Measurements from ENCODE around the gene EXD3.

EXD3 gene

DNA sequence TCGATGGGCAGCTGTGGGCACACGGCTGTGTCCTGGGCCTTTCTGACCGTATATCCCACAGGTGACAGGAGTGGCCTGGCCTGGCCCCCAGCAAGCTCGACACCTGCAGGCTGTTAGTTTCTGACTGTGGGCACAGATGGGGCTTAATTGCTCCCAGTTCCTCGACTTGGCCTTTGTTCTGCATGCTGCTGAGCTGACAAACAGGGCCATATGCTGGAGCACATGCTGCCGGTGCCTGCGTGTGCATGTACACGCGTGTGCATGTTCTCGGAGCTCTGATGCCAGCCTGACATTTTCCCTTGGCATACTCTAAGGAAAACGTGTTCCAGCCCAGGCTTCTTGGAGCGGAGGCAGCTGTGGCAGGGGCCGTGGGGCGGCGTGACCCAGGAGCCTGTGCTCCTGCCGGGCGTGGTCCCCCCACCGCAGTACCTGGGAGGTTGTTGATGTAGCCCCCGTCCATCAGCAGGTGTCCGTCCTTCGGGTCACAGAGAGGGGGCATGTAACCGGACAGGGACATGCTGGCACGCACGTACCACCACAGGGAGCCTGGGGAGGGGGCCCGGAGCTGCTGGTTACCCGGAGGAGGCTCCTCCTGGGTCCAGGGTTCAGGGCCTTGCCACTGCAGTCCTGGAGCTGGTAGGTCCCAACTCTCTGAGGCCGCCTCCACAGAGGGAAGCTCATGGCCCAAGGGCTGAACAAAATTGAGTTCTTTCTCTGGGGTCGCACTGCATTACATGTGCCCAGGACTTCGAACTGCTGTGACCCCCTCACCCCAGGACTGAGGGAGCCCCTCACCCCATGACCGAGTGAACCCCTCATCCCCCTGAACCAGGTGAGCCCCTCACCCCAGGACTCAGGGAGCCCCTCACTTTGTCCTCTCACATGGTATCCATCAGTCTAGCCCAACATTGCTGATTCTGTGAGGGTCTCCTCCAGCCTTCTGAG, 40.3 kb upstream of the EXD3 start:
- Histone ChIP-seq H3K27ac (ENCODE audit: low read depth, low read length) (no peak overlapping the region), H3K4me3 (ENCODE audit: low read depth, low read length) (no peak overlapping the region), H3K9me3 (ENCODE audit: control insufficient read depth, insufficient read depth, low read depth, low read length) (peaks cover 3% of the 10 kb centered on the region; the same call in 1 of the 2 replicates), H3K27me3 (ENCODE audit: control insufficient read depth, insufficient read depth, low read length) (no peaks in the 10 kb centered on the region; the same call in 1 of the 2 replicates), H3K9ac (ENCODE audit: low read length) (no peak overlapping the region), H3K36me3 (ENCODE audit: control insufficient read depth, insufficient read depth, low read length) (no peaks in the 10 kb centered on the region), H3K4me1 (ENCODE audit: control insufficient read depth, insufficient read depth, low read length) (peaks cover 4% of the 10 kb centered on the region)

GRCh38 chr9:137462396-137462985, 39.5 kb upstream of the EXD3 start:
- Histone ChIP-seq H3K9ac (ENCODE audit: low read length) (no peak overlapping the region), H3K27ac (ENCODE audit: low read depth, low read length) (no peak overlapping the region), H3K27me3 (ENCODE audit: control insufficient read depth, insufficient read depth, low read length) (no peaks in the 10 kb centered on the region; the same call in 1 of the 2 replicates), H3K4me3 (ENCODE audit: low read depth, low read length) (no peak overlapping the region), H3K4me1 (ENCODE audit: control insufficient read depth, insufficient read depth, low read length) (peaks cover 10% of the 10 kb centered on the region), H3K36me3 (ENCODE audit: control insufficient read depth, insufficient read depth, low read length) (peaks cover under 1% of the 10 kb centered on the region; the same call in 1 of the 2 replicates), H3K9me3 (ENCODE audit: control insufficient read depth, insufficient read depth, low read depth, low read length) (peaks cover 3% of the 10 kb centered on the region; the same call in 1 of the 2 replicates)

DNA sequence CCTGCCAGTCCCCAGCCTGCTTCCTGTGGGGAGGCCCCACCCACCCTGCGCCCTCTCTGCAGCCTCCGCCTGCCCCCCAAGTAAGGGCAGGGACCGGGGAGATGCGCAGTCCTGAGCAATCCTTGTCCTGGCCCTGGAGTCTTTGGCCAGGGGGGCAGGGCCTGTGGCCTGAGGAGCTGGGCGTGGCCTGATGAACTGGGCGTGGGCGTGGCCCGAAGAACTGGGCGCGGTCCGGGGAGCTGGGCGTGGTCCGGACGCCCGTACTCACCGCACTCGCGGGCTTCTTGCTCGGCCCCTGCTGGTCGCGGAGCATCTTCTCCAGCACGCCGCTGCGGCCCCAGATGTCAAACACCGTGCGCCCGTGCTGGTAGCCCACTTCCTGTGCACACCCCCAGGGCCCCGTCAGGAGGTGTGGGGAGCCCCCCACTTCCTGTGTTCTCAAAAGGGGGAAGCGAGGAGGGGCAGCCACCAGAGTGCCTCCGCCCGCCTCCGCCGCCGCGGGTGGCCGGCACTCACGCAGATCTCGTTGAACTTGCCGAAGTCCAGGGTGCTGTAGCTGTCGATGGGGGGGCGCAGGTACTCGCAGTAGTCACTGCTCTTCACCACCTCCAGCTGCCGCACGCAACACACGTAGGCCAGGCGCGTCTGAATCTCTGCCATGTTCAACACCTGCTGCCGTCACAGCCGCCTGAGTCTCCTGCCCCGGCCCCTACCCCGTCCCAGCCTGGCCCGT, 38.9 kb upstream of the EXD3 start:
- Histone ChIP-seq H3K36me3 (ENCODE audit: control insufficient read depth, insufficient read depth, low read length) (peaks cover 7% of the 10 kb centered on the region), H3K4me3 (ENCODE audit: low read depth, low read length) (no peak overlapping the region), H3K27ac (ENCODE audit: low read depth, low read length) (no peak overlapping the region), H3K27me3 (ENCODE audit: control insufficient read depth, insufficient read depth, low read length) (no peaks in the 10 kb centered on the region; the same call in 1 of the 2 replicates), H3K4me1 (ENCODE audit: control insufficient read depth, insufficient read depth, low read length) (peaks cover 10% of the 10 kb centered on the region), H3K9ac (ENCODE audit: low read length) (no peak overlapping the region), H3K9me3 (ENCODE audit: control insufficient read depth, insufficient read depth, low read depth, low read length) (peaks cover 3% of the 10 kb centered on the region; the same call in 1 of the 2 replicates)

DNA sequence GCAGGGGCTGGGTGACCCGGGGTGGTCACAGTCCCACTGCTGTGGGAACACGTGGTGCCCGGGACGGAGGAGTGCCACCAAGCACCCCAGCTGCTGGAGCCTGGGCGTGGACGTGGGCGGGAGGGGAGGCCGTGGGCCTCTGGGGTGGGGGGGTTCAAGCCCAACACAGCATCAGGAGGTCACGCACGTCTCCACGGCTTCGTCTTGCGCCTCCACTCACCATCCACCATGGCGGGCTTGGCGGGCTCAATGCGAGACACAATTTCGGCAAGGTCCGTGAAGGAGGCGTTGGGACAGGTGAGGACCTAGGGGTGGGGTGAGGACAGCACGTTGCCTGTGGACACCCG, 38.3 kb upstream of the EXD3 start:
- H3K9ac ChIP-seq (ENCODE audit: low read length) = no peak overlapping the region
- H3K27ac ChIP-seq (ENCODE audit: low read depth, low read length) = no peak overlapping the region
- no peak overlapping the region for H3K4me3 ChIP-seq (ENCODE audit: low read depth, low read length)
- H3K9me3 ChIP-seq (ENCODE audit: control insufficient read depth, insufficient read depth, low read depth, low read length) = peaks cover 3% of the 10 kb centered on the region; the same call in 1 of the 2 replicates
- peaks cover 13% of the 10 kb centered on the region for H3K36me3 ChIP-seq (ENCODE audit: control insufficient read depth, insufficient read depth, low read length)
- H3K4me1 ChIP-seq (ENCODE audit: control insufficient read depth, insufficient read depth, low read length) = peaks cover 10% of the 10 kb centered on the region
- H3K27me3 ChIP-seq (ENCODE audit: control insufficient read depth, insufficient read depth, low read length) = no peaks in the 10 kb centered on the region; the same call in 1 of the 2 replicates

GRCh38 chr9:137460363-137461315, 37.7 kb upstream of the EXD3 start:
- Histone ChIP-seq H3K27ac (ENCODE audit: low read depth, low read length) (no peak overlapping the region), H3K4me1 (ENCODE audit: control insufficient read depth, insufficient read depth, low read length) (peaks cover 10% of the 10 kb centered on the region), H3K9me3 (ENCODE audit: control insufficient read depth, insufficient read depth, low read depth, low read length) (peaks cover 3% of the 10 kb centered on the region; the same call in 1 of the 2 replicates), H3K4me3 (ENCODE audit: low read depth, low read length) (no peak overlapping the region), H3K27me3 (ENCODE audit: control insufficient read depth, insufficient read depth, low read length) (no peaks in the 10 kb centered on the region; the same call in 1 of the 2 replicates), H3K9ac (ENCODE audit: low read length) (no peak overlapping the region), H3K36me3 (ENCODE audit: control insufficient read depth, insufficient read depth, low read length) (peaks cover 18% of the 10 kb centered on the region)

DNA sequence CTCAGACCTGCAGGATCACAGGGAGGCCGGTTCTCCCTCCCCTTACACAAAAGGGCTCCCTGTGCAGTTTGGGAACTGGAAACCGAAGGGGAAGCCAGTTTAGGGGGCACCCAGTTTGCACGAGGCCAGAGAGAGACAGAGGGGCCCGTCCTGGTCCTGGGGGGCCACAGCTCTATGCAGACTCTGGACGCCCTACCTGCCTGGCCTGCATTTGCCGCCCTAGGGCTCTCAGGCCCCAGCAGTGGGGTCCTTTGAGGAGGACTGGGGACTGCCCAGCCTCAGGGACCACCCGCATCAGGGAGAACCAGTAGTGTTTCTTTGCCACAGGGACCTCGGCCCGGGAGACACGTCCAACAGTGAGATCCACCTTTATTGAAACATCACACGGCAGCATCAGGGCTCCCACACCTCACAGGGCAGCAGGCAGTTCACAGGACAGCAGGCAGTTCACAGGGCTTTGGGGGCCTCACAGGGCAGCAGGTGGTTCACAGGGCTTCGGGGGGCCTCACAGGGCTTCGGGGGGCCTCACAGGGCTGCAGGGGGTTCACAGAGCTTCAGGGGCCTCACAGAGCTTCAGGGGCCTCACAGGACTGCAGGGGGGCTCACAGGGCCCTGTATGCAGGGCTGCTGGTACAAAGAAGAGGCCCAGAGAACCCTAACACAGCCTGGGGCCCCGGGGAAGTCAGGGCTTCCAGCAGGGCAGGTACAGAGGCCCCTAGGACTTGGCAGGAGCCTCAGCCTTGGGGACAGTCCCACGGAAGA, 36.8 kb upstream of the EXD3 start:
- Histone ChIP-seq H3K27ac (ENCODE audit: low read depth, low read length) (no peak overlapping the region), H3K9ac (ENCODE audit: low read length) (no peak overlapping the region), H3K9me3 (ENCODE audit: control insufficient read depth, insufficient read depth, low read depth, low read length) (peaks cover 3% of the 10 kb centered on the region; the same call in 1 of the 2 replicates), H3K36me3 (ENCODE audit: control insufficient read depth, insufficient read depth, low read length) (peaks cover 22% of the 10 kb centered on the region), H3K4me3 (ENCODE audit: low read depth, low read length) (peak overlapping the region; percentile 36), H3K4me1 (ENCODE audit: control insufficient read depth, insufficient read depth, low read length) (peaks cover 17% of the 10 kb centered on the region), H3K27me3 (ENCODE audit: control insufficient read depth, insufficient read depth, low read length) (no peaks in the 10 kb centered on the region; the same call in 1 of the 2 replicates)

GRCh38 chr9:137459152-137459600, 36.2 kb upstream of the EXD3 start, which contains the start of gene NSMF:
TSS of gene NSMF (minus strand) at chr9:137459334. CDS start at chr9:137459102, 232 bp downstream.
- Histone ChIP-seq H3K4me1 (ENCODE audit: control insufficient read depth, insufficient read depth, low read length) (peaks cover 23% of the 10 kb centered on the region), H3K36me3 (ENCODE audit: control insufficient read depth, insufficient read depth, low read length) (peaks cover 22% of the 10 kb centered on the region), H3K27me3 (ENCODE audit: control insufficient read depth, insufficient read depth, low read length) (no peaks in the 10 kb centered on the region; the same call in 1 of the 2 replicates), H3K4me3 (ENCODE audit: low read depth, low read length) (peak within 1 kb of the TSS; percentile 72), H3K9ac (ENCODE audit: low read length) (peak within 1 kb of the TSS; percentile 50), H3K9me3 (ENCODE audit: control insufficient read depth, insufficient read depth, low read depth, low read length) (peaks cover 3% of the 10 kb centered on the region; the same call in 1 of the 2 replicates), H3K27ac (ENCODE audit: low read depth, low read length) (no peak within 1 kb of the TSS)

DNA sequence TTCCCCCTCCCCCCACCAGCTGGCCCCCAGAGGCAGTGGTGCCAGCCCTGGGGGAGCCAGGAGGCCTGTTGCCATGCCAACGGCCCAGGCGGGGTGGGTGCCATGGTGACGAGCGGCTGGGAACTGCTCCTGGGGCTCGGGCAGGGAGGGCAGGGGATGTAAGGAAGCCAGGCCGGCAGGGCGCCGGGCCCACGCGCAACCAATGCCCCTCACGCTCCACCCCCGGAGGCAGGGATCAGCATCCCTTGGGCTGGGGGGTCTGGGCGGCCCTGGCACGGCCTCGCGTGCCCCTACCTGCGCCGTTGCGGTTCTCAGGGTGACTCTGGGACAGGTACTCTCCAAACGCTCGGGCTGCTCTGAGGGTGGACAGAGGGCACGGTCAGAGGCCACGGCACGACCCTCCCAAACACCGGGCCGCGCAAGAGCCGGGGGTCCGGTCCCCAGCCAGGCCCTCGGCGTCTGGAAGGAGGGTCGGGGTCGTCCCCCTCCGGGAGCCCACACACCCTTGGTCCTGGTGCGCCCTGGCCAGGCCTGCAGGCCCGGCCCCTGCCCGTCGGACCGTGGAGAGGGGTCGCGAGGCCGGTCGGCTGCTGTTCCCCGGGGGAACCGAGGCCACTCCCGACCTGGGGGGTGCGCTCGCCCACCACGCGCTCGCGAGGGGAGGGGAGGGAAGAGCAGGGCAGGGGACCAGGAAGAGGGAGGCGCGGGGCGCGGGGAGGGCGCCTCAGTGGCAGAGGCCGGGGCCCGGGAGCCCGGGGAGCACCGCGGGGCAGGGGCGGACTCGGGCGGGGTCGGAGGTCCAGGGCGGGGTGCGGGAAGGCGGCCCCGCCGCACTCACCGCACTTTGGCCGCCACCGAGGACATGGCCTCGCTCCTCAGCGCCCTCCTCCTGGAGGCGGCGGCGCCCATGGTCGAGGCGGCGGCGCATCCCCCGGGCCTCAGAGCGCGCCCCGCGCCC, 35.5 kb upstream of the EXD3 start:
- H3K4me1 ChIP-seq (ENCODE audit: control insufficient read depth, insufficient read depth, low read length) = peaks cover 23% of the 10 kb centered on the region

More for the DNA sequence above, 35.5 kb upstream of the EXD3 start:
- Histone ChIP-seq H3K36me3 (ENCODE audit: control insufficient read depth, insufficient read depth, low read length) (peaks cover 22% of the 10 kb centered on the region), H3K4me3 (ENCODE audit: low read depth, low read length) (peak overlapping the region; percentile 72), H3K9ac (ENCODE audit: low read length) (peak overlapping the region; percentile 50), H3K9me3 (ENCODE audit: control insufficient read depth, insufficient read depth, low read depth, low read length) (peaks cover 3% of the 10 kb centered on the region; the same call in 1 of the 2 replicates), H3K27me3 (ENCODE audit: control insufficient read depth, insufficient read depth, low read length) (no peaks in the 10 kb centered on the region; the same call in 1 of the 2 replicates), H3K27ac (ENCODE audit: low read depth, low read length) (no peak overlapping the region)
